Kidney glomerular epithelial cell (primary cell): ENCODE results near the gene PTPRN2.

Source experiments
- DNase-seq: peaks from one replicate; lab custom pipeline; 2025; lab: John Stamatoyannopoulos, UW

Gene PTPRN2

GRCh38 chr7:157977717-157978496, 609.7 kb downstream of the PTPRN2 start:
- DNase-seq = no peak

- DNase-seq = no peak
These were observed 610.3 kb downstream of the PTPRN2 start for GRCh38 chr7:157977306-157977705.

- DNase-seq = no peak
These were observed 611.2 kb downstream of the PTPRN2 start for GRCh38 chr7:157976406-157976805.

GRCh38 chr7:157975401-157976372, 611.9 kb downstream of the PTPRN2 start:
- no peak for DNase-seq

GRCh38 chr7:157974678-157975230, 612.9 kb downstream of the PTPRN2 start:
- DNase-seq = no peak

- no peak for DNase-seq
These were observed 613.5 kb downstream of the PTPRN2 start for GRCh38 chr7:157973971-157974677.

- no peak for DNase-seq
These were observed 614.7 kb downstream of the PTPRN2 start for GRCh38 chr7:157972914-157973313.

GRCh38 chr7:157971501-157971900, 616.1 kb downstream of the PTPRN2 start:
- no peak for DNase-seq

GRCh38 chr7:157970744-157971143, 616.9 kb downstream of the PTPRN2 start:
- no peak for DNase-seq

GRCh38 chr7:157969995-157970394, 617.6 kb downstream of the PTPRN2 start:
- no peak for DNase-seq

GRCh38 chr7:157966490-157966889, 621.1 kb downstream of the PTPRN2 start:
- no peak for DNase-seq

GRCh38 chr7:157964521-157964920, 623.1 kb downstream of the PTPRN2 start:
- DNase-seq = no peak

- DNase-seq = no peak
These were observed 623.6 kb downstream of the PTPRN2 start for GRCh38 chr7:157964016-157964415.

GRCh38 chr7:157963526-157963925, 624.1 kb downstream of the PTPRN2 start:
- no peak for DNase-seq

- DNase-seq = no peak
These were observed 624.9 kb downstream of the PTPRN2 start for GRCh38 chr7:157962458-157963306.

- DNase-seq = no peak
These were observed 625.7 kb downstream of the PTPRN2 start for GRCh38 chr7:157961731-157962457.

- no peak for DNase-seq
These were observed 632.1 kb downstream of the PTPRN2 start for GRCh38 chr7:157955348-157955999.

GRCh38 chr7:157954901-157955300, 632.7 kb downstream of the PTPRN2 start:
- DNase-seq = no peak

- DNase-seq = no peak
These were observed 634.6 kb downstream of the PTPRN2 start for GRCh38 chr7:157952841-157953645.
